Stimulated activated CD4-positive, alpha-beta T cell treated with anti-CD3 and anti-CD28 coated beads, Interleukin-12 subunit alpha, Interleukin-12 subunit beta, amount 100 ng/mL, for 4 hours (primary cell): ENCODE measurements around the gene CRYZL1.
A peak's percentile ranks its signal among the peaks of the same experiment; 100 is the strongest.

Experiments
- DNase-seq: peaks from one replicate; pipeline ENCODE4 v3.0.0-alpha.2; 2020

The CRYZL1 gene

DNA sequence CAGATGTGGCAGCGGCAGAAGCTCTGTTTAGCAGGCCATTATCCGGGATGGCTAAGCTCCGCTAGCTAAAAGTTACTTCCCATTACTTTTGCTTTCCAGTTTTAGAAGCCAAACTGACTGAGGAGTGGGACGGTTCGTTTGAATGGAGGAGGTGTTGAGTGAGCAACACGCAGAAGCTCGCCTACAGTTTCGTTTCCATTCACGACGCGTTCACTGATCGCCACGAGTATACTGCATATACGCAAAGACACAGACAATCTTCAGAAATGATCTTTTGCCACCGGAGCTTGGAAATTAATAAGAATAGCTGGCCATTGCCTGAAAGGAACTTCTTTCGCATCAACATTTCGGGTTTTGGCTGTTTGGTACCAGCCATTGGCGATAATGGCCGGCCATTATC, 84.1 kb downstream of the CRYZL1 start:
- no peak for DNase-seq

DNA sequence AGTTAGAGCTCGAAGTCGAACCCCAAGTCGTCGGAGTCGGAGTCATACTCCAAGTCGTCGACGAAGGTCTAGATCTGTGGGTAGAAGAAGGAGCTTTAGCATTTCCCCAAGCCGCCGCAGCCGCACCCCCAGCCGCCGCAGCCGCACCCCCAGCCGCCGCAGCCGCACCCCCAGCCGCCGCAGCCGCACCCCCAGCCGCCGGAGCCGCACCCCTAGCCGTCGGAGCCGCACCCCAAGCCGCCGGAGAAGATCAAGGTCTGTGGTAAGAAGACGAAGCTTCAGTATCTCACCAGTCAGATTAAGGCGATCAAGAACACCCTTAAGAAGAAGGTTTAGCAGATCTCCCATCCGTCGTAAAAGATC, 86.6 kb downstream of the CRYZL1 start:
- DNase-seq, result no peak

GRCh38 chr21:33554236-33554981, 87.1 kb downstream of the CRYZL1 start:
- no peak for DNase-seq

GRCh38 chr21:33552999-33553598, 88.4 kb downstream of the CRYZL1 start:
- no peak for DNase-seq

DNA sequence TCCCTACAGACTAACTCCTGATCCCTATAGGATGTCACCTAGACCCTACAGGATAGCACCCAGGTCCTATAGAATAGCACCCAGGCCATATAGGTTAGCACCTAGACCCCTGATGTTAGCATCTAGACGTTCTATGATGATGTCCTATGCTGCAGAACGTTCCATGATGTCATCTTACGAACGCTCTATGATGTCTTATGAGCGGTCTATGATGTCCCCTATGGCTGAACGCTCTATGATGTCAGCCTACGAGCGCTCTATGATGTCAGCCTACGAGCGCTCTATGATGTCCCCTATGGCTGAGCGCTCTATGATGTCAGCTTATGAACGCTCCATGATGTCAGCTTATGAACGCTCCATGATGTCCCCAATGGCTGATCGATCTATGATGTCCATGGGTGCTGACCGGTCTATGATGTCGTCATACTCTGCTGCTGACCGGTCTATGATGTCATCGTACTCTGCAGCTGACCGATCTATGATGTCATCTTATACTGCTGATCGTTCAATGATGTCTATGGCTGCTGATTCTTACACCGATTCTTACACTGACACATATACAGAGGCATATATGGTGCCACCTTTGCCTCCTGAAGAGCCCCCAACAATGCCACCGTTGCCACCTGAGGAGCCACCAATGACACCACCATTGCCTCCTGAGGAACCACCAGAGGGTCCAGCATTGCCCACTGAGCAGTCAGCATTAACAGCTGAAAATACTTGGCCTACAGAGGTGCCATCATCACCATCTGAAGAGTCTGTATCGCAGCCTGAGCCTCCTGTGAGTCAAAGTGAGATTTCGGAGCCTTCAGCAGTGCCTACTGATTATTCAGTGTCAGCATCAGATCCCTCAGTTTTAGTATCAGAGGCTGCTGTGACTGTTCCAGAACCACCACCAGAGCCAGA, 89.2 kb downstream of the CRYZL1 start:
- no peak for DNase-seq

DNA sequence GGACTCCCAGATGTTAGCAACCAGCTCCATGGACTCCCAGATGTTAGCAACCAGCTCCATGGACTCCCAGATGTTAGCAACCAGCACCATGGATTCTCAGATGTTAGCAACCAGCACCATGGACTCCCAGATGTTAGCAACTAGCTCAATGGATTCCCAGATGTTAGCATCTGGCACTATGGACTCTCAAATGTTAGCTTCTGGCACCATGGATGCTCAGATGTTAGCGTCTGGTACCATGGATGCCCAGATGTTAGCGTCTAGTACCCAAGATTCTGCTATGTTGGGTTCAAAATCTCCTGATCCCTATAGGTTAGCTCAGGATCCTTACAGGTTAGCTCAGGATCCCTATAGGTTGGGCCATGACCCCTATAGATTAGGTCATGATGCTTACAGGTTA, 89.9 kb downstream of the CRYZL1 start:
- no peak for DNase-seq

- DNase-seq, result no peak
Measured at GRCh38 chr21:33550772-33551660, 90.5 kb downstream of the CRYZL1 start.

DNA sequence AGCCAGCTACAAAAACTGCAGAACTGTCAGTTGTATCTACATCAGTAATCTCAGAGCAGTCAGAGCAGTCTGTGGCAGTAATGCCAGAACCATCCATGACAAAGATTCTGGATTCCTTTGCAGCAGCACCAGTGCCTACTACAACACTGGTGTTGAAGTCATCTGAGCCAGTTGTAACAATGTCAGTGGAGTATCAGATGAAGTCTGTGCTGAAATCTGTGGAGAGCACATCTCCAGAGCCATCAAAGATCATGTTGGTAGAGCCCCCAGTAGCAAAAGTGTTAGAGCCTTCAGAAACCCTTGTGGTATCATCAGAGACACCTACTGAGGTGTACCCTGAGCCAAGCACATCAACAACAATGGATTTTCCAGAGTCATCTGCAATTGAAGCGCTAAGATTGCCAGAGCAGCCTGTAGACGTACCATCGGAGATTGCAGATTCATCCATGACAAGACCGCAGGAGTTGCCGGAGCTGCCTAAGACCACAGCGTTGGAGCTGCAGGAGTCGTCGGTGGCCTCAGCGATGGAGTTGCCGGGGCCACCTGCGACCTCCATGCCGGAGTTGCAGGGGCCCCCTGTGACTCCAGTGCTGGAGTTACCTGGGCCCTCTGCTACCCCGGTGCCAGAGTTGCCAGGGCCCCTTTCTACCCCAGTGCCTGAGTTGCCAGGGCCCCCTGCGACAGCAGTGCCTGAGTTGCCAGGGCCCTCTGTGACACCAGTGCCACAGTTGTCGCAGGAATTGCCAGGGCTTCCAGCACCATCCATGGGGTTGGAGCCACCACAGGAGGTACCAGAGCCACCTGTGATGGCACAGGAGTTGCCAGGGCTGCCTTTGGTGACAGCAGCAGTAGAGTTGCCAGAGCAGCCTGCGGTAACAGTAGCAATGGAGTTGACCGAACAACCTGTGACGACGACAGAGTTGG, 91.4 kb downstream of the CRYZL1 start:
- no peak for DNase-seq

DNA sequence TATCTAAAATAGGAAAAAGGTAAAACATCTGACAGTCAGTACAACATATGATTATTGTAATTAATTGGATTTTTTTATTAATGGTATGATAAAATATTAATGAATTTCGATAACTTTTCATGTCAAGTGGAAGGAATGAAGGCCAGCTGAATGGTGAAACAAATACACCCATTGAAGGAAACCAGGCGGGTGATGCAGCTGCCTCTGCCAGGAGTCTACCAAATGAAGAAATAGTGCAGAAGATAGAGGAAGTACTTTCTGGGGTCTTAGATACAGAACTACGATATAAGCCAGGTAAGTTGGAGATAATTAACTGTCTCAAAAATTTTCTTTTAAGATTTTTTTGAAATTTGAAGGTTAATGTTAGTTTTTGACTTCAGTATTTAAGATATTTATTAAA, 95.5 kb downstream of the CRYZL1 start:
- no peak for DNase-seq

- DNase-seq, result no peak
Measured at GRCh38 chr21:33544451-33545195, 96.9 kb downstream of the CRYZL1 start.

- peak; percentile 66 for DNase-seq
Measured at GRCh38 chr21:33543505-33544129, 97.9 kb downstream of the CRYZL1 start.

DNA sequence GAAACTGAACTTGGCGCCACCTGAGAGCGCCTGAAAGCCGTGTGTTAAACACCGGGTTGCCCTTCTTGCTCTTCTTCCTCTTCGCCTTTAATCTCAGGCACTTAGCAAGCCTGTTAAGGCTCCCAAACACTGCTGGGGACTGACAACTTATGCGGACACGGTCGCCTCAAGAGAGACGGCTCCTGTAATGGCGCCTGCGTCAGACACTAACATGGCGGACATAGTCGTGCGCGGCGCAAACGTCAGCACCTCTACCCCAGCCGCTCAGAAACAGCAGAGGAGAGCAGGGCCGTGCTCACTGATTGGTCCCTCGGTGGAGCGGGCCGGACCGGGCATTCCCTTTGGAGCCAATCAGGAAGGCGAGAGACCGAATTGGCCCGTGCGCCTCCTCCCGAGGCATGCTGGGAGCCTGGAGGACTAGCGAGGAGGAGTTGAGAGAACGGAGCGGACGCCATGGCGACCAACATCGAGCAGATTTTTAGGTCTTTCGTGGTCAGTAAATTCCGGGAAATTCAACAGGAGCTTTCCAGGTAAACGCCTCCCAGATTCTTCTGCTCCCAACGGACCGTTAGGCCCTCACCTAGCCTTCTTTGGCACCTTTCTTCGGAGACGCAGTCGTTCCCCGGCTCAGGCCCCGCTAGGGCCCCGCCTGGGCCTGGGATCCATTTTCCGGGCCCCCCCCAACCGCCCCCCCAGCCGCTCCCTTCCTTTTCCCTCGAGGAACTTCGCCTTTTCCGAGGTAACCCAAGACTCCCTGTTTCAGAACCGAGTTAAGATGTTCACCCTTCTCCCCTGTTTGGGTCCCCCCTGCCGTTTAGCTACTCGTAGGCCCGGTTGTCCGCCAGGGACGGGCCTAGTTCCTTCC, 98.7 kb downstream of the CRYZL1 start, which contains the start of gene SON:
TSS of gene SON (plus strand) at position 399 of the 865 bp plus-strand sequence. CDS start at position 454, 55 bp downstream.
- peak; percentile 92 for DNase-seq

DNA sequence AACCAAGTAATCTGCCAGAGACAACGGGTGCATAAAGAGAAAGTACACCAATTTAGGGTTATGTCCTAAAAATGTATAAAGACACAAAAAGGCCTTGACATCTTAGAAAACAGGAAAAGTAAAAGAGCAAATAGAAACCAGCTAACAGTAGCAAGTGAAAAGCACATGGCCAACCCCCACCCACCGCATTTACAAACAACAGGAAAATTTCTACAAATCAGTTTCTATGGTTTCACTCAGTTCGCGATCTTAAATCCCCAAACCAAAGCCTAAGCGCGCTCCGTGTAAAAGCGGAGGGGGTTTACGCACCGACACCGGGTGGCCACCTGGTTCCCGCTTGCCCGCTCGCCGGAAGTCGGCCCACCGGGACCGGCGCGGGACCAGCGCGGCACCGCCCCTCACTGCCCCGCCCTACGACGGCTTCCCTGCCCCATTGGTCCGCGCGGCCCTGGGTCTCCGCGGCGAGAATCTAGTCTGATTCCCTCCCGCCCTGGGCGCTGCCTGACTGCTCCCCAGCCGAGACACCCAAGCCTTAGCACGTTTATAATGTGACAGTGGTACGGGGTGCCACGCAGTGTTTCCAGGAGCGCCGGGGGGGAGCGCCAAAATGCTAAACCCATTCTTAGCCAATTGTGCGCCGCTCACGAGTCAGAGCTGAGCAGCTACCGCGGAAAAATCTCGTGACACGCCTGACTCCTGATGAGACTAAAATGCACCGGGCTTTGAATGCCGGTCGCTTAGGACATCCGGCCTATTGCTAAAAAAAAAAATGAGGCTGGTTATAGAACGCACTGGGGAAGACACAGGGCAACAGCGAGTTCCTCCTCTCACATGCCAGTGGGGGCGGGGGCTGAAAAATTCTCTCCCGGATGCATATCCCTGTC, 99.5 kb downstream of the CRYZL1 start, which contains the start of gene GART:
TSS of gene GART (minus strand) at position 362 of the 884 bp plus-strand sequence. CDS start 2,802 bp downstream, outside the sequence.
- peak; percentile 81 for DNase-seq

DNA sequence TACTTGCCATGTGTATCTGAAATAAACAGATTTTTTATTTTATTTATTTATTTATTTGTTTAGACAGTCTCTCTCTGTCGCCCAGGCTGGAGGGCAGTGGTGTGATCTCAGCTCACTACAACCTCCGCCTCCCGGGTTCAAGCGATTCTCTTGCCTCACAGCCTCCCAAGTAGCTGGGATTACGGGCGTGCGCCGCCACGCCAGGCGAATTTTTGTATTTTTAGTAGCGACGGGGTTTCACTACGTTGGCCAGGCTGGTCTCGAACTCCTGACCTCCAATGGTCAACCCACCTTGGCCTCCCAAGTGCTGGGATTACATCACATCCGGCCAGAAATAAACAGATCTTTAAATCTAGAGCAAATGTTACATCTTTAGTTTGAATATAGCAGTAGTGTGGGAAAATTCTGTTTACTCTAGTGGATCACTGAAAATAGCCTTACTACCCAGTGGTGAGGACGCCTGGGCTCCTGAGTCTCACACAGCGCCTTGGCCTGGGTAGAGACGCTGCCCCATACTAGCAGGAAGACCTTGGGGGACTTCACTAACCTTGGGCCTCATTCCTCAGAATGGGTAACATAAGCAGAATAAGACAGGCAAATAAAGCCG, 100.3 kb downstream of the CRYZL1 start:
- no peak for DNase-seq

GRCh38 chr21:33540711-33541104, 100.8 kb downstream of the CRYZL1 start:
- no peak for DNase-seq

DNA sequence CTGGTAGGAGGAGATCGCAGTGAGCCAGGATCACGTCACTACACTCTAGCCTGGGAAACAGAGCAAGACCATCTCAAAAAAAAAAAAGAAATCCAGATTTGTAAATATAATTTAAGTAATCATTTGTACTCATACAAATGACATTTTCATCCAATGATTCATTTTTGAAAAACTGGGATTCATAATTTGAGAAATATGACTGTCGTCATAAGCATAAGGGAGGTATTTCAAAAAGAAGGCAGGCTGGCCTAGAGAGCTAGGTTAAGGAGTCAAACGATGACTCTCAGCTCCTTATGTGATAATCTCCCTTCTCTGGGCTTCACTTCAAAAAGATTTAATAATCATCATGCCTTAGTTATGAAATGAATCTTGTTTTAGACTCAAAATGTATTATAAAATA, 101.9 kb downstream of the CRYZL1 start:
- no peak for DNase-seq
